ENCODE data around the gene CEP57L1.

Gene CEP57L1

DNA sequence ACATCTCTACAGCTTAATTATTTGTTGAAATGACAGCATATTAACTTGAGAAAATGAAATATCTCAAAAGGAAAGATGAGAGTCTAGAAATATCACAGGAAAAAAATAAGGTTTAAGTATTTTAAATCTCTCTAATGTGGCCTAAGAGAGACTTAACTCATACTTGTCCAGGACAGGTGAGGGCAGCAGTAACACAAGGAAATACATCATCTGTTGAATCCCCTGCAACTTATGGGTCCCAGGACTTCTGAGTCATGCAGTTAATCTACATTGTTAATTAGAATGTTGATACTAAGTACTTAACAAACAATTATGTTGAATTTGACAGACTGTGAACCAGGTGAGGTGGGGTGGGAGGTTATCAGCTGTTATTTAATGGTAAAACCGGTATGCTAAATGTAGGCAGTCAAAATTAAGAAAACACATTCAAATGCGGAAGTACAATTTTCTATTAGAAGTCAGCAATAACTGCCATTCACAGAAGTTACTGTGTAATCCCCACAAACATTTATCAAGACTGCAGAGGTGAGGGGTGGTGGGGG, 87.9 kb downstream of the CEP57L1 start:
- H3K36me3 ChIP-seq (ENCODE audit: control insufficient read depth in 1 of 2, insufficient read depth in 2 of 2, low read length in 2 of 2) = no peaks in the 10 kb centered on the region
- no peaks in the 10 kb centered on the region for H3K4me1 ChIP-seq (ENCODE audit: control insufficient read depth in 1 of 2, insufficient read depth in 2 of 2, low read length in 2 of 2)
- H2AFZ ChIP-seq (ENCODE audit: insufficient read depth, low read length, poor library complexity) = no peak overlapping the region
- H3K23ac ChIP-seq (ENCODE audit: low read length) = no peak overlapping the region
- no peak overlapping the region for H2AK5ac ChIP-seq (ENCODE audit: low read length)
- no peak for DNase-seq
- H4K12ac ChIP-seq (ENCODE audit: low read depth, low read length) = no peak overlapping the region
- H3K27me3 ChIP-seq (ENCODE audit: insufficient read depth, low read length) = no peaks in the 10 kb centered on the region
- no peaks in the 10 kb centered on the region for H3K79me2 ChIP-seq (ENCODE audit: control insufficient read depth, insufficient read depth, low read length, poor library complexity)
- H2BK12ac ChIP-seq (ENCODE audit: low read length) = no peak overlapping the region
- no peak overlapping the region for H3K4me3 ChIP-seq (ENCODE audit: low read depth, low read length)
- H4K91ac ChIP-seq (ENCODE audit: low read depth, low read length) = no peak overlapping the region
- H3K4ac ChIP-seq (ENCODE audit: low read depth, low read length) = no peak overlapping the region
- WGBS (ENCODE audit: extremely low coverage, insufficient coverage, insufficient read length) = no CpG with 5 or more reads among the region's 2 CpGs
- no peak overlapping the region for H3K9ac ChIP-seq (ENCODE audit: low read length)
- H2BK120ac ChIP-seq (ENCODE audit: insufficient read depth, low read length, poor library complexity) = no peak overlapping the region
- no peak overlapping the region for H4K8ac ChIP-seq (ENCODE audit: low read depth, low read length)
- H3K18ac ChIP-seq (ENCODE audit: low read length) = no peak overlapping the region
- no peaks in the 10 kb centered on the region for H3K79me1 ChIP-seq (ENCODE audit: low read length)
- no peak overlapping the region for H2BK5ac ChIP-seq (ENCODE audit: low read depth, low read length, poor library complexity)
- H3K27ac ChIP-seq (ENCODE audit: low read depth, low read length) = no peak overlapping the region
- no peak overlapping the region for H3K14ac ChIP-seq (ENCODE audit: low read length)
- no peak overlapping the region for H3K4me2 ChIP-seq (ENCODE audit: low read length)
- H3K9me3 ChIP-seq (ENCODE audit: insufficient read depth, low read depth, low read length) = no peaks in the 10 kb centered on the region

DNA sequence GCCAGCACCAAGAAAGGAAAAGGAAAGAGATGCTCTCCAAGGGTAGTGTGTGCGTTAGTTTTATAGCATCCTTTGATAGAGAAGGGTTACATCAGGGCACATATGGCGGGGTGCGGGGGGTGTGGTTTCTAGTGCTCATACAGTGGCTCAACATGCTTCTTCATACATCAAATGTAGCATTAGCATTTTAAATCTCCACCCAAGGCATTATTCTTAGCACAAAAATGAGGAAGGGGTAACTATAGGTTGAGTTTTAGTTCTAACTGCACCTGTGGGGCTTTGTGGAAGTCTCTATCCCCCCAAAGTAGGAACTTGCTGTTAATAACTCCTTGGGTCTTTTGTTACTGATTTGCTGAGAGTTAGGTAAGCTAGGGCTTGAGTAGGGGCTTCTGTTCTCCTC, 89.3 kb downstream of the CEP57L1 start:
- no peak overlapping the region for H2BK5ac ChIP-seq (ENCODE audit: low read depth, low read length, poor library complexity)
- no peaks in the 10 kb centered on the region for H3K4me1 ChIP-seq (ENCODE audit: control insufficient read depth in 1 of 2, insufficient read depth in 2 of 2, low read length in 2 of 2)
- no peak overlapping the region for H3K27ac ChIP-seq (ENCODE audit: low read depth, low read length)
- DNase-seq = no peak
- H3K27me3 ChIP-seq (ENCODE audit: insufficient read depth, low read length) = no peaks in the 10 kb centered on the region
- H3K14ac ChIP-seq (ENCODE audit: low read length) = no peak overlapping the region
- H3K4me3 ChIP-seq (ENCODE audit: low read depth, low read length) = no peak overlapping the region
- H3K79me2 ChIP-seq (ENCODE audit: control insufficient read depth, insufficient read depth, low read length, poor library complexity) = no peaks in the 10 kb centered on the region
- H3K4me2 ChIP-seq (ENCODE audit: low read length) = no peak overlapping the region
- H3K9me3 ChIP-seq (ENCODE audit: insufficient read depth, low read depth, low read length) = no peaks in the 10 kb centered on the region
- H3K18ac ChIP-seq (ENCODE audit: low read length) = no peak overlapping the region
- H3K4ac ChIP-seq (ENCODE audit: low read depth, low read length) = no peak overlapping the region
- WGBS (ENCODE audit: extremely low coverage, insufficient coverage, insufficient read length) = no CpG with 5 or more reads among the region's 3 CpGs
- H4K8ac ChIP-seq (ENCODE audit: low read depth, low read length) = no peak overlapping the region
- no peak overlapping the region for H2AK5ac ChIP-seq (ENCODE audit: low read length)
- no peak overlapping the region for H4K91ac ChIP-seq (ENCODE audit: low read depth, low read length)
- H3K23ac ChIP-seq (ENCODE audit: low read length) = no peak overlapping the region
- no peak overlapping the region for H2BK120ac ChIP-seq (ENCODE audit: insufficient read depth, low read length, poor library complexity)
- no peaks in the 10 kb centered on the region for H3K36me3 ChIP-seq (ENCODE audit: control insufficient read depth in 1 of 2, insufficient read depth in 2 of 2, low read length in 2 of 2)
- H2BK12ac ChIP-seq (ENCODE audit: low read length) = no peak overlapping the region
- H2AFZ ChIP-seq (ENCODE audit: insufficient read depth, low read length, poor library complexity) = no peak overlapping the region
- H3K9ac ChIP-seq (ENCODE audit: low read length) = no peak overlapping the region
- H4K12ac ChIP-seq (ENCODE audit: low read depth, low read length) = no peak overlapping the region
- no peaks in the 10 kb centered on the region for H3K79me1 ChIP-seq (ENCODE audit: low read length)

DNA sequence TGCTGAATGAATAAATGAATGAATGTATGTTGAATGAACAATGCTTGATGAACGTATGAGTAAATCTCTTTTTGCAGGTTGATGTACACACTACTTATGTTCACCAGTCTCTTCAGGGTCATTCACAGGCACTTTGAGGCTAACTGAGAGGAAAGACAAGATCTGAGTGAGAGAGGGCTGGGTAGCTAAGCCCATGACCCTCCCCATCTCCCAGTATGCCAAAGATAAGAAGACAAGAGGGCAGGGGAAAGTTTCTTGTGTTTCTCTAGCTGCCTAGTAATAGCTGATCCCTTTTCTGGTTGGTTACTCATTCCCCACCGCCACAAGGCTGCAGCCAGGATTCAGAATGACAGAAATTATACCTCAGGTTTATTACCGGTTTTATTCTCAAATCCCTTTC, 90.7 kb downstream of the CEP57L1 start:
- H2BK5ac ChIP-seq (ENCODE audit: low read depth, low read length, poor library complexity) = no peak overlapping the region
- H3K4me2 ChIP-seq (ENCODE audit: low read length) = no peak overlapping the region
- no peak overlapping the region for H2AFZ ChIP-seq (ENCODE audit: insufficient read depth, low read length, poor library complexity)
- H3K4me1 ChIP-seq (ENCODE audit: control insufficient read depth in 1 of 2, insufficient read depth in 2 of 2, low read length in 2 of 2) = no peaks in the 10 kb centered on the region
- no peak overlapping the region for H3K18ac ChIP-seq (ENCODE audit: low read length)
- H3K14ac ChIP-seq (ENCODE audit: low read length) = no peak overlapping the region
- H2AK5ac ChIP-seq (ENCODE audit: low read length) = no peak overlapping the region
- H3K4ac ChIP-seq (ENCODE audit: low read depth, low read length) = no peak overlapping the region
- no peak overlapping the region for H2BK12ac ChIP-seq (ENCODE audit: low read length)
- no peaks in the 10 kb centered on the region for H3K36me3 ChIP-seq (ENCODE audit: control insufficient read depth in 1 of 2, insufficient read depth in 2 of 2, low read length in 2 of 2)
- H3K27me3 ChIP-seq (ENCODE audit: insufficient read depth, low read length) = no peaks in the 10 kb centered on the region
- DNase-seq = no peak
- no peak overlapping the region for H4K12ac ChIP-seq (ENCODE audit: low read depth, low read length)
- H3K9ac ChIP-seq (ENCODE audit: low read length) = peak overlapping the region; percentile 65
- H3K79me1 ChIP-seq (ENCODE audit: low read length) = no peaks in the 10 kb centered on the region
- H3K27ac ChIP-seq (ENCODE audit: low read depth, low read length) = no peak overlapping the region
- H3K9me3 ChIP-seq (ENCODE audit: insufficient read depth, low read depth, low read length) = no peaks in the 10 kb centered on the region
- H3K4me3 ChIP-seq (ENCODE audit: low read depth, low read length) = no peak overlapping the region
- no peaks in the 10 kb centered on the region for H3K79me2 ChIP-seq (ENCODE audit: control insufficient read depth, insufficient read depth, low read length, poor library complexity)
- no CpG with 5 or more reads among the region's 3 CpGs for WGBS (ENCODE audit: extremely low coverage, insufficient coverage, insufficient read length)
- H3K23ac ChIP-seq (ENCODE audit: low read length) = no peak overlapping the region
- no peak overlapping the region for H4K8ac ChIP-seq (ENCODE audit: low read depth, low read length)
- no peak overlapping the region for H4K91ac ChIP-seq (ENCODE audit: low read depth, low read length)
- no peak overlapping the region for H2BK120ac ChIP-seq (ENCODE audit: insufficient read depth, low read length, poor library complexity)

DNA sequence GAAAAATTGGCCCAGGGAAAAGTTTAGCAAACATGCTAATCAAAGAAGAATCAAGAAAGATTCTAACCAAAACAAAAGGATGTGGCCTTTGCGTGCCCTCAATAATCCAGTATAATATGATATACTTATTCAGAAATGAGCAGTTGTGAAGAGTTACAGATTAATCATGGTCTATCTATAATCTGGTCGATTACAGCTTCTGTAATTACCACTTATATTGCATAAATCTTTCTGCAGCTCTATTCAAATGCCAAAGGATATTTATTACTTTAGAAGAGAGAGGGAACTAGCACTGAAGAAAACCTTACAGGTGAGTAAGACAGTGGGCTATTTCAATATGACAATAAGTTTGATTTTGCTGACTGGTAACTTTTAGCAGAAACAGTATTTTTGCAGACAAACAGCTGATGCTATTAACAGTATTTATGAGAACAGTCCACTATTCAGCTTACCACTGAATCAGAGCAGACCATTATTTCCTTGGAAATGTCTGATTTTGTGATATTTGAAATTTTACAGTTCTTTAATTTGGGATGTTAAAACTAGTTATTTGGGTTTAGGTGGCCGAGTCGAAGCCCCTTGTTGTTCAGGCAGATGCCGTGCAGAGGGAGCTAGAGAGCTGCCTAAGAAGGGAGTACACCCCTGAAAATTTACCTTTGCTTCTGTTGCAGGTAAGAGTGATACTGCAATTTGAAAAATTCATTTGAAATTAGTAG, 92.2 kb downstream of the CEP57L1 start:
- no CpG with 5 or more reads among the region's 5 CpGs for WGBS (ENCODE audit: extremely low coverage, insufficient coverage, insufficient read length)
- Histone ChIP-seq H2BK12ac (ENCODE audit: low read length) (no peak overlapping the region), H3K18ac (ENCODE audit: low read length) (no peak overlapping the region), H3K79me2 (ENCODE audit: control insufficient read depth, insufficient read depth, low read length, poor library complexity) (no peaks in the 10 kb centered on the region), H2BK5ac (ENCODE audit: low read depth, low read length, poor library complexity) (no peak overlapping the region), H4K91ac (ENCODE audit: low read depth, low read length) (no peak overlapping the region), H3K14ac (ENCODE audit: low read length) (no peak overlapping the region), H3K23ac (ENCODE audit: low read length) (no peak overlapping the region), H3K9me3 (ENCODE audit: insufficient read depth, low read depth, low read length) (peaks cover 3% of the 10 kb centered on the region), H3K4me3 (ENCODE audit: low read depth, low read length) (no peak overlapping the region), H3K4me2 (ENCODE audit: low read length) (no peak overlapping the region), H3K4ac (ENCODE audit: low read depth, low read length) (no peak overlapping the region), H3K9ac (ENCODE audit: low read length) (no peak overlapping the region), H4K8ac (ENCODE audit: low read depth, low read length) (no peak overlapping the region), H3K27me3 (ENCODE audit: insufficient read depth, low read length) (no peaks in the 10 kb centered on the region), H3K79me1 (ENCODE audit: low read length) (no peaks in the 10 kb centered on the region), H4K12ac (ENCODE audit: low read depth, low read length) (no peak overlapping the region), H3K4me1 (ENCODE audit: control insufficient read depth in 1 of 2, insufficient read depth in 2 of 2, low read length in 2 of 2) (no peaks in the 10 kb centered on the region), H2AFZ (ENCODE audit: insufficient read depth, low read length, poor library complexity) (no peak overlapping the region), H2AK5ac (ENCODE audit: low read length) (no peak overlapping the region), H3K36me3 (ENCODE audit: control insufficient read depth in 1 of 2, insufficient read depth in 2 of 2, low read length in 2 of 2) (no peaks in the 10 kb centered on the region), H2BK120ac (ENCODE audit: insufficient read depth, low read length, poor library complexity) (no peak overlapping the region), H3K27ac (ENCODE audit: low read depth, low read length) (no peak overlapping the region)
- DNase-seq = peak; percentile 1 to 67

Measured in trophoblast cell (in vitro differentiated cells and primary cell).